ENCODE measurements around the gene GSTM2. TPM values are rescaled to one million over a fixed set of nuclear protein-coding genes. Genes with fewer than 3 reads are reported as not detected.

The GSTM2 gene
- total RNA-seq, 1 experiment from 2014 or later: 10.2 TPM

- no peaks in the 10 kb centered on the region for H3K36me3 ChIP-seq (ENCODE audit: low read depth)
- no peak overlapping the region for H2AFZ ChIP-seq
- intact Hi-C loops (cut with micrococcal nuclease; ENCODE audit: unreplicated experiment): loop anchor here (2.0 to 5.0 kb wide), 4 partner anchors 95 to 370 kb away; partner anchors contain the start of gene AHCYL1
- no peaks in the 10 kb centered on the region for H3K9me3 ChIP-seq (ENCODE audit: insufficient read depth, low read depth)
- no peak overlapping the region for H3K27ac ChIP-seq
- H3F3A ChIP-seq (ENCODE audit: insufficient read depth, low read depth): no peaks in the 10 kb centered on the region
- DNase-seq: no peak
- H3K4me3 ChIP-seq: no peak overlapping the region
- BruUV-seq (replicated peaks): no TSS peak
- POLR2A ChIA-PET (ENCODE audit: unreplicated experiment): no interaction called here
- H3K27me3 ChIP-seq (ENCODE audit: insufficient read depth, low read depth): no peaks in the 10 kb centered on the region
- CTCF ChIA-PET: interaction anchor here (0.9 to 3.9 kb wide), 3 partner anchors 28 to 132 kb away, joined by 3 to 48 read pairs (median 22); no protein-coding TSS in a partner anchor
- no peak overlapping the region for H3K4me2 ChIP-seq
- no peaks in the 10 kb centered on the region for H3K79me2 ChIP-seq (ENCODE audit: low read depth)
- no peaks in the 10 kb centered on the region for H4K20me1 ChIP-seq (ENCODE audit: insufficient read depth)
- H3K9me2 ChIP-seq (ENCODE audit: insufficient read depth): no peaks in the 10 kb centered on the region
- TF ChIP-seq, protein P1, sequence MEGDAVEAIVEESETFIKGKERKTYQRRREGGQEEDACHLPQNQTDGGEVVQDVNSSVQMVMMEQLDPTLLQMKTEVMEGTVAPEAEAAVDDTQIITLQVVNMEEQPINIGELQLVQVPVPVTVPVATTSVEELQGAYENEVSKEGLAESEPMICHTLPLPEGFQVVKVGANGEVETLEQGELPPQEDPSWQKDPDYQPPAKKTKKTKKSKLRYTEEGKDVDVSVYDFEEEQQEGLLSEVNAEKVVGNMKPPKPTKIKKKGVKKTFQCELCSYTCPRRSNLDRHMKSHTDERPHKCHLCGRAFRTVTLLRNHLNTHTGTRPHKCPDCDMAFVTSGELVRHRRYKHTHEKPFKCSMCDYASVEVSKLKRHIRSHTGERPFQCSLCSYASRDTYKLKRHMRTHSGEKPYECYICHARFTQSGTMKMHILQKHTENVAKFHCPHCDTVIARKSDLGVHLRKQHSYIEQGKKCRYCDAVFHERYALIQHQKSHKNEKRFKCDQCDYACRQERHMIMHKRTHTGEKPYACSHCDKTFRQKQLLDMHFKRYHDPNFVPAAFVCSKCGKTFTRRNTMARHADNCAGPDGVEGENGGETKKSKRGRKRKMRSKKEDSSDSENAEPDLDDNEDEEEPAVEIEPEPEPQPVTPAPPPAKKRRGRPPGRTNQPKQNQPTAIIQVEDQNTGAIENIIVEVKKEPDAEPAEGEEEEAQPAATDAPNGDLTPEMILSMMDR (conservative IDR thresholded peaks at IDR 0.05): no peak
- no peak for TF ChIP-seq EZH2 (IDR thresholded peaks at IDR 0.05; ENCODE audit: low read depth)
- H3K4me1 ChIP-seq (replicated peaks; ENCODE audit: insufficient read depth): peaks cover 12% of the 10 kb centered on the region
Measured at GRCh38 chr1:109641861-109642260, 26.0 kb upstream of the GSTM2 start.

- Histone ChIP-seq H3K79me2 (ENCODE audit: low read depth) (no peaks in the 10 kb centered on the region), H3K9me2 (ENCODE audit: insufficient read depth) (no peaks in the 10 kb centered on the region), H3K27ac (no peak overlapping the region), H3K4me1 (replicated peaks; ENCODE audit: insufficient read depth) (peaks cover 10% of the 10 kb centered on the region), H3K4me3 (no peak overlapping the region), H3K36me3 (ENCODE audit: low read depth) (no peaks in the 10 kb centered on the region), H3K9me3 (ENCODE audit: insufficient read depth, low read depth) (no peaks in the 10 kb centered on the region), H3K4me2 (peak overlapping the region; percentile 76; the same call in 1 of the 2 replicates), H2AFZ (no peak overlapping the region), H4K20me1 (ENCODE audit: insufficient read depth) (no peaks in the 10 kb centered on the region), H3K27me3 (ENCODE audit: insufficient read depth, low read depth) (no peaks in the 10 kb centered on the region), H3F3A (ENCODE audit: insufficient read depth, low read depth) (no peaks in the 10 kb centered on the region)
- no TSS peak for BruUV-seq (replicated peaks)
- POLR2A ChIA-PET (ENCODE audit: unreplicated experiment): interaction anchor here (0.5 kb wide), 1 partner anchor 140 kb away, joined by 3 read pairs; no protein-coding TSS in a partner anchor
- DNase-seq: no peak
- no peak for TF ChIP-seq EZH2 (IDR thresholded peaks at IDR 0.05; ENCODE audit: low read depth)
- TF ChIP-seq, protein P1 (conservative IDR thresholded peaks at IDR 0.05): no peak
- CTCF ChIA-PET: interaction anchor here (0.7 to 1.0 kb wide), 2 partner anchors 99 to 132 kb away, joined by 3 to 6 read pairs; no protein-coding TSS in a partner anchor
- intact Hi-C loops (cut with micrococcal nuclease; ENCODE audit: unreplicated experiment): loop anchor here (2.0 to 5.0 kb wide), 4 partner anchors 96 to 370 kb away; partner anchors contain the start of gene AHCYL1
Measured at GRCh38 chr1:109642626-109643025, 25.2 kb upstream of the GSTM2 start.

- H3F3A ChIP-seq (ENCODE audit: insufficient read depth, low read depth): no peaks in the 10 kb centered on the region
- no peaks in the 10 kb centered on the region for H4K20me1 ChIP-seq (ENCODE audit: insufficient read depth)
- TF ChIP-seq, protein P1 (conservative IDR thresholded peaks at IDR 0.05): peak; percentile 96
- TF ChIP-seq EZH2 (IDR thresholded peaks at IDR 0.05; ENCODE audit: low read depth): no peak
- peaks cover 10% of the 10 kb centered on the region for H3K4me1 ChIP-seq (replicated peaks; ENCODE audit: insufficient read depth)
- POLR2A ChIA-PET (ENCODE audit: unreplicated experiment): no interaction called here
- intact Hi-C loops (cut with micrococcal nuclease; ENCODE audit: unreplicated experiment): loop anchor here (2.0 to 5.0 kb wide), 4 partner anchors 97 to 369 kb away; partner anchors contain the start of gene AHCYL1
- BruUV-seq (replicated peaks): no TSS peak
- peak overlapping the region; percentile 83 for H2AFZ ChIP-seq
- no peaks in the 10 kb centered on the region for H3K9me3 ChIP-seq (ENCODE audit: insufficient read depth, low read depth)
- CTCF ChIA-PET: interaction anchor here (0.7 to 1.0 kb wide), 2 partner anchors 98 to 131 kb away, joined by 3 to 6 read pairs; no protein-coding TSS in a partner anchor
- no peak overlapping the region for H3K27ac ChIP-seq
- peak overlapping the region; percentile 38; the same call in 1 of the 2 replicates for H3K4me3 ChIP-seq
- H3K4me2 ChIP-seq: peak overlapping the region; percentile 76
- H3K36me3 ChIP-seq (ENCODE audit: low read depth): no peaks in the 10 kb centered on the region
- H3K9me2 ChIP-seq (ENCODE audit: insufficient read depth): no peaks in the 10 kb centered on the region
- no peaks in the 10 kb centered on the region for H3K79me2 ChIP-seq (ENCODE audit: low read depth)
- peak; percentile 78 to 85 for DNase-seq
- H3K27me3 ChIP-seq (ENCODE audit: insufficient read depth, low read depth): no peaks in the 10 kb centered on the region
Measured at GRCh38 chr1:109643385-109644230, 24.2 kb upstream of the GSTM2 start.
